T-helper 1 cell treated with Interleukin-12 subunit alpha and Interleukin-12 subunit beta and Interleukin-4 antibody, amounts not matched to agents 30 μg/mL and 1 μg/mL, for 36 hours (primary cell): ENCODE results near the gene LIMCH1.

Experiments used
- H3K27ac Mint-ChIP-seq: one replicate; pipeline ENCODE4 v1.8.0; 2021; ENCODE audit warnings: mild to moderate bottlenecking, mixed read lengths
- H3K27me3 Mint-ChIP-seq: one replicate; pipeline ENCODE4 v1.8.0; 2021; ENCODE audit warnings: low read depth, mixed read lengths
- H3K36me3 Mint-ChIP-seq: one replicate; pipeline ENCODE4 v1.8.0; 2021; ENCODE audit warnings: low read depth, mixed read lengths
- H3K4me1 Mint-ChIP-seq: one replicate; pipeline ENCODE4 v1.8.0; 2021; ENCODE audit warnings: low read depth, mixed read lengths
- H3K4me3 Mint-ChIP-seq: one replicate; pipeline ENCODE4 v1.8.0; 2021; ENCODE audit warnings: mild to moderate bottlenecking, moderate library complexity, mixed read lengths
- H3K9me3 Mint-ChIP-seq: one replicate; pipeline ENCODE4 v1.8.0; 2021; ENCODE audit warnings: mixed read lengths

The LIMCH1 gene

DNA sequence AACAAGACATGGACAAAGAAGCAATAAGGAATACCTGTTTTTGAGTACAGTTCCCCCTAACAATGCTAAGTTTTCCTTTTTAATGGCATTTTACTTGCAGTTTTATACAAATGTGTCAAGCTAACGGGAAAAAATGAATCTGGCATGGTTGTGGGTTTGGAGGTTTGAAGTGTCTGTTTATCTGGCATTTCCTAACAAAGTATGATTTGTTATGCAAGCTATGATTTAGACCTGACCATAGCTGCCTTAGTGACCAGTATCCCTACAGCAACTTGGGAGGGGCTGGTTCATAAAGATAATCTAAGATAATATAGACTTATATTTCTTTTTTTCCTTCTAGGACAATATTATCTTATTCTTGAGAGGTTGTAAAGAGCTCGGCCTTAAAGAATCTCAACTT lies 60.6 kb downstream of the LIMCH1 start:
- Mint-ChIP-seq H3K4me1 (no peaks in the 10 kb centered on the region), H3K9me3 (no peaks in the 10 kb centered on the region), H3K4me3 (no peak overlapping the region), H3K27ac (no peak overlapping the region), H3K36me3 (no peaks in the 10 kb centered on the region), H3K27me3 (no peaks in the 10 kb centered on the region)

DNA sequence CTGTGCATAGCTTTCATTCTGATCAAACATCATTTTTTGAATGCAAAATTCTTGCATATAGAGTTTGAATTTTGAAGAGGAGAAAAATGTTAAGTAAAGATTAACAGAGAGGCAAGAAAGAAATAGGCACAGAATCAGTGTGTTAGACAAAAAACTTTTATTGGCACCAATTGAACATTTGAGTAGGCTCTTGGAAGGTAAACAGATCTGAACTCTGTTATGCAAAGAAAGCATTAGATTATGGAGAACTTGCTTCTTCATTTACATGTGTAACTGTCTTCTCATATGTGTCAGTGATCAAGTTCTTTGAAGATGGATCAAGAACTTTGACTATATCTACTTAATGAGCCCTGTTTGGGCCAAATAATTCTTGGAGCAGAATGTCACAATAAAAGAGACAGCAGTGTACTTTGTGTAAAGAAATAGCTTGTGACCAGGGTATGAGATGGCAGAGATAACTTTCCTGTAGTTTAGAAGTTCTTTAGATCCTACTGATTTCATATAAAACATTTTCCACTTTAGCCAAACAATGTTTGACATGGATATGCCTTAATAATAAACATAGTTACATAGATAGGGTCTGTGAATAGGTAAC lies 61.3 kb downstream of the LIMCH1 start:
- H3K9me3 Mint-ChIP-seq = no peaks in the 10 kb centered on the region
- H3K36me3 Mint-ChIP-seq = no peaks in the 10 kb centered on the region
- no peak overlapping the region for H3K4me3 Mint-ChIP-seq
- H3K27ac Mint-ChIP-seq = no peak overlapping the region
- H3K27me3 Mint-ChIP-seq = no peaks in the 10 kb centered on the region
- no peaks in the 10 kb centered on the region for H3K4me1 Mint-ChIP-seq

- no peaks in the 10 kb centered on the region for H3K27me3 Mint-ChIP-seq
- H3K36me3 Mint-ChIP-seq = no peaks in the 10 kb centered on the region
- H3K4me1 Mint-ChIP-seq = no peaks in the 10 kb centered on the region
- H3K9me3 Mint-ChIP-seq = no peaks in the 10 kb centered on the region
- no peak overlapping the region for H3K4me3 Mint-ChIP-seq
- no peak overlapping the region for H3K27ac Mint-ChIP-seq
These were observed 62.4 kb downstream of the LIMCH1 start for GRCh38 chr4:41600243-41600912.

- Mint-ChIP-seq H3K9me3 (no peaks in the 10 kb centered on the region), H3K36me3 (no peaks in the 10 kb centered on the region), H3K4me3 (no peak overlapping the region), H3K27ac (no peak overlapping the region), H3K4me1 (no peaks in the 10 kb centered on the region), H3K27me3 (no peaks in the 10 kb centered on the region)
These were observed 63.1 kb downstream of the LIMCH1 start for GRCh38 chr4:41601025-41601424.

DNA sequence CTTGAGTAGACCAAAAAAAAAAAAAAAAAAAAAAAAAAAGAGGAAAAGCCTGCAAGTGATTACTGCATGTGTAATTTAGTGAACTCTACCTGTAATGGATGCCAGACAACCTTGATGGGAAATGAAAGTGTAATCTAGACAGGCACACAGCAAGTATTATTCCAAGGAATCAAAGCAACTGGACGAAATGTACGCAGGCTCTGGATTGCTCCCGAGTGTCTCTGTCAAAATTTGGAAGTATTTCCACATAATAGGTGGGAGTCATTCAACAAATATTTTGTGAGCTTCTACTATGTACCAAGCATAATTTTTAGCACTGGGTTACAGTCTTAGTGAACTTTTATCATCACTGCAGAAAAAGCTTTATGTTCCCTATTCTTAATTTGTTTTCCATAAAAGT lies 64.2 kb downstream of the LIMCH1 start:
- no peaks in the 10 kb centered on the region for H3K27me3 Mint-ChIP-seq
- no peaks in the 10 kb centered on the region for H3K36me3 Mint-ChIP-seq
- H3K9me3 Mint-ChIP-seq = no peaks in the 10 kb centered on the region
- H3K4me3 Mint-ChIP-seq = no peak overlapping the region
- no peaks in the 10 kb centered on the region for H3K4me1 Mint-ChIP-seq
- H3K27ac Mint-ChIP-seq = no peak overlapping the region

DNA sequence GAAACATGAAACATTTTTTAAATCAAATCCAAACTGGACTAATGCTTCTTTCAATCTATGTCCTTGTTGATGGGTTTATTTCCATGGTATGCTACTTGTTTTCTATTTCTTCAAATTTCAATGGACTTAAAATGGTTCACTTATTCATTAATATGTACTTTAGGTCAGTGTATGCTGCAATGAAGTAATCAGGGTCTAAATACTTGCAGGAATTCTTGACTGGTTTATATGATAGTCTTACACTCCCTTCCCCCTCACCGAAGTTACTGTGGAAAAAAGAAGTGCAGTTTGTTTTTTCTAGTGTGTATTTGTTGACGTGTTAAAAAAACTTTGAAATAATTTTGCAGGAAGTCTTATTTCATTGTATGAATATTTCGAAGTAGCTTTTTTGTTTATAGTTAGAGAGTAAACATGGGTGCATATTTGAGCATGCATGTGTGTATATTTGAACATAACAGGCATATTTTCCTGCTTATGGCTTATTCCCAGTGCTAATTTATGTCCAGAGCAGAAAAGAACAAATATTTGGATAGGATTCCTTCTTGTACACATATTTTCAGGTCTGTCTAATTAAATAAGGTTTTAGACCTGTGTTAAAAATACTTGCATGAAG lies 65.0 kb downstream of the LIMCH1 start:
- Mint-ChIP-seq H3K27me3 (no peaks in the 10 kb centered on the region), H3K4me3 (no peak overlapping the region), H3K9me3 (no peaks in the 10 kb centered on the region), H3K4me1 (no peaks in the 10 kb centered on the region), H3K36me3 (no peaks in the 10 kb centered on the region), H3K27ac (no peak overlapping the region)

GRCh38 chr4:41609851-41610250 lies 71.9 kb downstream of the LIMCH1 start:
- no peaks in the 10 kb centered on the region for H3K27me3 Mint-ChIP-seq
- no peak overlapping the region for H3K27ac Mint-ChIP-seq
- H3K36me3 Mint-ChIP-seq = no peaks in the 10 kb centered on the region
- H3K4me3 Mint-ChIP-seq = no peak overlapping the region
- no peaks in the 10 kb centered on the region for H3K4me1 Mint-ChIP-seq
- H3K9me3 Mint-ChIP-seq = no peaks in the 10 kb centered on the region

GRCh38 chr4:41610474-41610873 lies 72.5 kb downstream of the LIMCH1 start:
- no peak overlapping the region for H3K27ac Mint-ChIP-seq

DNA sequence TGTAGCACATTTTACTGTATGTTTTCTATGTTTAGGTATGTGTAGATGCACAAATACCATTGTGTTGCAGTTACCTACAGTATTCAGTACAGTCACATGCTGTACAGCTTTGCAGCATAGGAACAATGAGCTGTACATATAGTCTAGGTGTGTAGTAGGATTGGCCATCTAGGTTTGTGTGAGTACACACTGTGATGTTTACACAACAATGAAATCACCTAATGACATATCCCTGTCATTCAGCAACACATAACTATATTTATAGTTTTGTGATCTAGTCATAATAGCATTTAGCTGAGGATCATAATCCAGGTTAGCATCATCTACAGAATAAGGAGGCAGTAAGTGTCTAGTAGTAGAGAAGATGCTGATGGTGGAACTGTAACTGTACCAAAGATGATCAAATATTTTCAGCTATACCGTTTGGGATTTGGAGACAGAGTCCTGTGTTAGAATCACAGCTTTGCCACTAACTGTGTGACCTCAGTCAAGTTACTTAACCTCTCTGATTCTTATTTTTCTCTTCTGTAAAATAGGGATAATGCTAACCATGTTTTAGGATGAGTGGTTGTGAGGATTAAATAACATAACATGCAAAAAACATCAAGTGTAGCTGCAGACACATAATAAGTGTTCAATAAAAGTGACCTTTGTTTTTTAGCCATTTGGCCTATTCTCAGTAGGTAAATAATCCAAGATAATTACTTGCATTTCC lies 73.3 kb downstream of the LIMCH1 start:
- Mint-ChIP-seq H3K27ac (no peak overlapping the region), H3K27me3 (no peaks in the 10 kb centered on the region), H3K4me3 (no peak overlapping the region), H3K4me1 (no peaks in the 10 kb centered on the region), H3K9me3 (no peaks in the 10 kb centered on the region), H3K36me3 (no peaks in the 10 kb centered on the region)

More at GRCh38 chr4:41610474-41610873, 72.5 kb downstream of the LIMCH1 start:
- no peaks in the 10 kb centered on the region for H3K9me3 Mint-ChIP-seq
- H3K4me1 Mint-ChIP-seq = no peaks in the 10 kb centered on the region
- H3K27me3 Mint-ChIP-seq = no peaks in the 10 kb centered on the region
- H3K4me3 Mint-ChIP-seq = no peak overlapping the region
- H3K36me3 Mint-ChIP-seq = no peaks in the 10 kb centered on the region

DNA sequence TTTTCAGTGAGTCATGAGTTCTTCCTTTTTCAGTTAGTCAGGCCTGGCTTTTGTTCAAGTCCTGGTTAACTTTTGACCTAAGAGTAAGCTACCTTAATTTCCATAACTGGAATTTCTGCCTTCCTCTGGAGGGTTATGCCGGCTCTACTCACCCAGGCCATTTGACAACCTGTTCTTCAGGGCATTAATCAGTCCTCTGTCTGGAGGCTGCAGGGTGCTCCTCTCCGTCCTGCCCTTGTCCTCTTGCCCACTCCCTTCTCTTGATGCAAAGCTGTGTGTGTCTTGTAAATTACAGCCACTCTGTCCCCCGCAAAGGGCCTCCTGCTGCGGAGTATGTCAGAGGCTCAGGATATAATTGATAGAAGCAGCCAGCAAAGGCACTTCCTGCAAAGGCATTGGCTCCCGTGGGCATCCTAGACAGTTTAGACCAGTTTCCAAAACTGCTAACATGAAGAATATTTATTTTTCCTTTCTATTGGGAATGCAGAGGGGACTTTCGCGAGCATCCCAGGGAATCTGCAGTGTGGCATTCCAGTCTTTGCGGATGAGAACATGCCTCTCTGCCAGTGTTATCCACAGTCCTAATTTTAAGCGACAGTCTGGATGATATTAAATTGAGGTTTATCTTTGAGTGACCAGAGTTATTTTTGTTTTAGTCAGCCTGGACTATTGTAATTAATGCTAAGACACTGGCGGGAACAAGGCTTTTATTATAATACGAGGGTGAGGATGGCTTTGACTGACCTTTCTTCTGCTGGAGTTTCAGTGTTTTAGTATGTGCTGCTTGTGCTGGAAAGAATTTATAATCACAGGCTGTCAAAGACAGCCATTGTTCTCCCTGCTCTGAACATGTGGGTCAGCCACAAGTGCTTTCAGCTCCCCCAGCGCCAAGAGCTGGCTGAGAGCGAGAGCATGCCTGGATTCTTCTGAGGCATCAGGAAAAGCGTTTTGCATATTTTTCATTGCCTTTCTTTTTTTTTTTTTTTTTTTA lies 74.2 kb downstream of the LIMCH1 start:
- Mint-ChIP-seq H3K4me3 (no peak overlapping the region), H3K27ac (no peak overlapping the region), H3K36me3 (no peaks in the 10 kb centered on the region), H3K27me3 (no peaks in the 10 kb centered on the region), H3K4me1 (no peaks in the 10 kb centered on the region), H3K9me3 (no peaks in the 10 kb centered on the region)

GRCh38 chr4:41613386-41613785 lies 75.4 kb downstream of the LIMCH1 start:
- Mint-ChIP-seq H3K9me3 (no peaks in the 10 kb centered on the region), H3K36me3 (no peaks in the 10 kb centered on the region), H3K4me3 (no peak overlapping the region), H3K27ac (no peak overlapping the region), H3K27me3 (no peaks in the 10 kb centered on the region), H3K4me1 (no peaks in the 10 kb centered on the region)

DNA sequence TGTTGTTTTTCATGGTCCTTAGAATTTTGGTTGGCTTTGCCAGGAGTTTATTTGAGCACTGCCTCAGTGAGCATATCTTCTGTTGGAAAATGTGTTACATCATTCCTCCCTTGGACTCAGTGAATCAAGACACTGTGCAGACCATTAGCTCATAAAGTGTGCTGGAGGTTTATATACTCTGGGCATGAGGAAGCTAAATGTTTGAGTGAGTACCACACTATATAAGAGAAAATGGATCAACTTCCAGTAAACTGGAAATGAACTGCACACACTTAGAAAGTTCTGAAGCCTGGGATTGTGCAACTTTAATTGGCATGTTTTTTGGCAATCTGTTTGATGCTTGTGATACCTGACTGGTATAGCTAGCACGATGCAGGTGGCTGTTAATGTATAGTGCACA lies 75.9 kb downstream of the LIMCH1 start:
- no peaks in the 10 kb centered on the region for H3K36me3 Mint-ChIP-seq
- no peaks in the 10 kb centered on the region for H3K4me1 Mint-ChIP-seq
- H3K27ac Mint-ChIP-seq = no peak overlapping the region
- no peak overlapping the region for H3K4me3 Mint-ChIP-seq
- H3K9me3 Mint-ChIP-seq = no peaks in the 10 kb centered on the region
- no peaks in the 10 kb centered on the region for H3K27me3 Mint-ChIP-seq

DNA sequence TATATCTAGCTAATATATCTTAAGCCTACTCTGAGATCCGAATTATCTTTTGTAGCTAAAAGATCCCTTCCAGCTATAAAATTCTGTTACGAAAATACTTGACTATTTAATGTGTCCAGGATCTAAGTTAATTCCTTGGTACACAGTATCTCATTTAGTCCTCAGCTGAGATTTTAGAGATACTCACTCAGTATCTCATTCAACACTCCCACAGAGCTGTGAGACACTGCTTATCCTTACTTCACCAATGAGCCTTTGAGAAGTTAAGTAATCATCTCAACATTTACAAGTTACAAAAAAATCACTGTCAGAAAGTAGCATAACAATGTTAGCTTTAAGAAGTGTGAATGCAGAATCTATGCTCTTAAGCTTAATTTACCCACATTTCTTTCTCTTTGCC lies 76.6 kb downstream of the LIMCH1 start:
- Mint-ChIP-seq H3K9me3 (no peaks in the 10 kb centered on the region), H3K27me3 (no peaks in the 10 kb centered on the region), H3K27ac (no peak overlapping the region), H3K4me1 (no peaks in the 10 kb centered on the region), H3K4me3 (no peak overlapping the region), H3K36me3 (no peaks in the 10 kb centered on the region)

DNA sequence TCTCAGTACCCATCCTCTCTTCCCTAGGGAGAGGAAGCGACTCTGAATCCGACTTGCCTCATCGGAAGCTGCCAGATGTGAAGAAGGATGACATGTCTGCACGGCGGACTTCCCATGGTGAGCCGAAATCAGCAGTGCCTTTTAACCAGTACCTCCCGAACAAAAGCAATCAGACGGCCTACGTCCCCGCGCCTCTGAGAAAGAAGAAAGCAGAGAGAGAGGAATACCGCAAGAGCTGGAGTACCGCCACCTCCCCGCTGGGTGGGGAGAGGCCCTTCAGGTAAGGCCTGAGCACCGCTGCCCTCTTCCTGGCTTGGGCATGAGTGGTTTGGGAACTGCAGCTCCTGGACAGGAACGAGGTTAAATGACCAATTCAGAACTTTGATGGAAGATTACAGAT lies 81.2 kb downstream of the LIMCH1 start:
- H3K9me3 Mint-ChIP-seq = no peaks in the 10 kb centered on the region
- no peak overlapping the region for H3K27ac Mint-ChIP-seq
- no peak overlapping the region for H3K4me3 Mint-ChIP-seq
- H3K36me3 Mint-ChIP-seq = no peaks in the 10 kb centered on the region
- H3K27me3 Mint-ChIP-seq = no peaks in the 10 kb centered on the region
- H3K4me1 Mint-ChIP-seq = no peaks in the 10 kb centered on the region
